Measurements from ENCODE around the gene CHST10.
"Not testable (repeated sequence)": the region's sequence is repeated elsewhere in the genome, so short reads cannot be mapped to it uniquely, and the experiment has no call there.

Gene CHST10

GRCh38 chr2:100352521-100352920 lies 64.9 kb downstream of the CHST10 start:
- Histone ChIP-seq H3K4me3 (no peak overlapping the region), H3K27ac (no peak overlapping the region)

- Histone ChIP-seq H3K4me3 (no peak overlapping the region), H3K27ac (no peak overlapping the region)
Measured at GRCh38 chr2:100350661-100351185, 66.7 kb downstream of the CHST10 start.

- H3K27ac ChIP-seq, H3K4me3 ChIP-seq: not testable (repeated sequence)
Measured at GRCh38 chr2:100345144-100345543, 72.3 kb downstream of the CHST10 start.

DNA sequence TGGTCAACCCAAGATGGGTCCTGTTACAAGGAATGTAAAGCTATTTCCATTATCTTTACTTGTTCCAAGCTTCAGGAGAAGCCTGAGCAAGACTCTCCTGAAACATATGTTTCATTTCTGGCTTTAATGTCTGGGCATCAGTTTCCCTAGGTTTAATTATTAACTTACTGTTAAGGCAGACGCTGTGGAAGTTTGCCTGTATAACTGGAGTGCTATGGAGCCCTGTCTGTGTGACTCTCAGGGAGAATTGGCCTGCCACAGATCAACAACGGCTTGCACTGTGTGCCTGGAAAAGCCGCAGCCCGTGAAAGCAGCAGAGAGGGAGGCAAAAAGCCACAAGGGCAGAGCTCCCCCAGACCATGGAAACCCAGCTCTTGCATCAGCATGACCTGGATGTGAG lies 73.0 kb downstream of the CHST10 start:
- no peak overlapping the region for H3K27ac ChIP-seq

DNA sequence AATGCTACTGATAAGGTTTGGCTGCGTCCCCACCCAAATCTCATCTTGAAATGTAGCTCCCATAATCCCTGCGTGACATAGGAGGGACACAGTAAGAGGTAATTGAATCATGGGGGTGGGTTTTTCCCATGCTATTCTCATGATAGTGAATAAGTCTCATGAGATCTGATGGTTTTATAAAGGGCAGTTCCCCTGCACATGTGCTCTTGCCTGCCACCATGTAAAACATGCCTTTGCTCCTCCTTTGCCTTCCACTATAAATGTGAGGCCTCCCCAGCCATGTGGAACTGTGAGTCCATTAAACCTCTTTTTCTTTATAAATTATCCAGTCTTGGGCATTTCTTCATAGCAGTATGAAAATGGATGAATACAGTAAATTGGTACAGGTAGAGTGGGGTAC lies 75.0 kb downstream of the CHST10 start:
- H3K4me3 ChIP-seq, H3K27ac ChIP-seq: not testable (repeated sequence)

More for the DNA sequence above, 73.0 kb downstream of the CHST10 start:
- no peak overlapping the region for H3K4me3 ChIP-seq

Data from skin epidermis (tissue), 12 donors.